Caki2 (cell line): ENCODE data around the gene BANF1. TPM values are rescaled to one million over a fixed set of nuclear protein-coding genes. Genes with fewer than 3 reads are reported as not detected.
"Not testable (repeated sequence)": the region's sequence is repeated elsewhere in the genome, so short reads cannot be mapped to it uniquely, and the experiment has no call there.

Source experiments
- DNase-seq: peaks from one replicate; pipeline ENCODE4 v3.0.0-alpha.2; 2015; ENCODE audit warnings: low read depth
- in situ Hi-C: cut with HindIII; loops from 2 replicates; pipeline ENCODE4 v1.10.0; 2016; ENCODE audit warnings: low sequenced_read_pairs, low pct_unique_long_range_greater_than_20kb, mixed read lengths
- total RNA-seq: library from RNA; depleted of rRNA; stranded (reverse); fragments of >200 nt; shearing (Covaris generic); gene quantifications from 2 replicates; pipeline ENCODE4 v1.2.3, GENCODE V29; 2014; ENCODE audit warnings: low replicate concordance

Gene BANF1
- total RNA-seq, 1 experiment from 2014 or later, result 361 TPM

- peak; percentile 61 for DNase-seq
- in situ Hi-C loops, result no loop called here
Measured at GRCh38 chr11:66020618-66021357, 18.5 kb downstream of the BANF1 start.

GRCh38 chr11:66022401-66023185 lies 20.3 kb downstream of the BANF1 start:
- in situ Hi-C loops, result no loop called here
- DNase-seq, result peak; percentile 42

- DNase-seq, in situ Hi-C loops: not testable (repeated sequence)
Measured at GRCh38 chr11:66023186-66023440, 20.8 kb downstream of the BANF1 start.

GRCh38 chr11:66026017-66026529 lies 23.8 kb downstream of the BANF1 start, which contains the start of gene CATSPER1:
CATSPER1 (minus strand) TSS chr11:66026479; CDS start chr11:66026379, 100 bp downstream.
- in situ Hi-C loops, result no loop called here
- no peak for DNase-seq

- in situ Hi-C loops, result no loop called here
- DNase-seq, result no peak
Measured at GRCh38 chr11:66032957-66033735, 30.8 kb downstream of the BANF1 start.

GRCh38 chr11:66035653-66036333 lies 33.5 kb downstream of the BANF1 start:
- DNase-seq, result no peak

GRCh38 chr11:66036334-66036710 lies 34.0 kb downstream of the BANF1 start:
- in situ Hi-C loops, result no loop called here
- no peak for DNase-seq

More at GRCh38 chr11:66035653-66036333, 33.5 kb downstream of the BANF1 start:
- in situ Hi-C loops, result no loop called here

- no peak for DNase-seq
- in situ Hi-C loops, result no loop called here
Measured at GRCh38 chr11:66037327-66037726, 35.0 kb downstream of the BANF1 start.

GRCh38 chr11:66039765-66040164 lies 37.5 kb downstream of the BANF1 start:
- DNase-seq, result no peak
- in situ Hi-C loops, result no loop called here

GRCh38 chr11:66042227-66042995 lies 40.1 kb downstream of the BANF1 start:
- no peak for DNase-seq
- in situ Hi-C loops, result no loop called here

GRCh38 chr11:66042996-66043906 lies 40.9 kb downstream of the BANF1 start:
- in situ Hi-C loops, result no loop called here
- no peak for DNase-seq

- in situ Hi-C loops, result no loop called here
Measured at GRCh38 chr11:66044757-66045156, 42.5 kb downstream of the BANF1 start.

GRCh38 chr11:66045177-66045639 lies 42.9 kb downstream of the BANF1 start:
- in situ Hi-C loops, result no loop called here
- DNase-seq, result peak; percentile 39

More at GRCh38 chr11:66044757-66045156, 42.5 kb downstream of the BANF1 start:
- no peak for DNase-seq

- in situ Hi-C loops, result no loop called here
- DNase-seq, result no peak
Measured at GRCh38 chr11:66046901-66047300, 44.6 kb downstream of the BANF1 start.

GRCh38 chr11:66047541-66048365 lies 45.5 kb downstream of the BANF1 start:
- in situ Hi-C loops, result no loop called here
- peak; percentile 12 for DNase-seq
